ENCODE results near the gene C1orf87. TPM values are rescaled to one million over a fixed set of nuclear protein-coding genes. Genes with fewer than 3 reads are reported as not detected.

Gene C1orf87
- total RNA-seq, 4 donors from 2014 or later = not detected

GRCh38 chr1:60044881-60045280 is 28.7 kb downstream of the C1orf87 start:
- intact Hi-C loops (cut with DNase I; ENCODE audit: low total_unique reads) = no loop called here
- no peak overlapping the region for H3K4me3 ChIP-seq

GRCh38 chr1:60041783-60042182 is 31.8 kb downstream of the C1orf87 start:
- intact Hi-C loops (cut with DNase I; ENCODE audit: low total_unique reads) = no loop called here
- no peaks in the 10 kb centered on the region for H3K27me3 ChIP-seq
- no peak for DNase-seq
- in situ Hi-C loops (cut with MboI; ENCODE audit: low sequenced_read_pairs in 4 of 4) = no loop called here
- TF ChIP-seq, protein P1, sequence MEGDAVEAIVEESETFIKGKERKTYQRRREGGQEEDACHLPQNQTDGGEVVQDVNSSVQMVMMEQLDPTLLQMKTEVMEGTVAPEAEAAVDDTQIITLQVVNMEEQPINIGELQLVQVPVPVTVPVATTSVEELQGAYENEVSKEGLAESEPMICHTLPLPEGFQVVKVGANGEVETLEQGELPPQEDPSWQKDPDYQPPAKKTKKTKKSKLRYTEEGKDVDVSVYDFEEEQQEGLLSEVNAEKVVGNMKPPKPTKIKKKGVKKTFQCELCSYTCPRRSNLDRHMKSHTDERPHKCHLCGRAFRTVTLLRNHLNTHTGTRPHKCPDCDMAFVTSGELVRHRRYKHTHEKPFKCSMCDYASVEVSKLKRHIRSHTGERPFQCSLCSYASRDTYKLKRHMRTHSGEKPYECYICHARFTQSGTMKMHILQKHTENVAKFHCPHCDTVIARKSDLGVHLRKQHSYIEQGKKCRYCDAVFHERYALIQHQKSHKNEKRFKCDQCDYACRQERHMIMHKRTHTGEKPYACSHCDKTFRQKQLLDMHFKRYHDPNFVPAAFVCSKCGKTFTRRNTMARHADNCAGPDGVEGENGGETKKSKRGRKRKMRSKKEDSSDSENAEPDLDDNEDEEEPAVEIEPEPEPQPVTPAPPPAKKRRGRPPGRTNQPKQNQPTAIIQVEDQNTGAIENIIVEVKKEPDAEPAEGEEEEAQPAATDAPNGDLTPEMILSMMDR (IDR thresholded peaks at IDR 0.05 in 4 of 5, conservative IDR thresholded peaks at IDR 0.05 in 1 of 5) = no peak
- TF ChIP-seq POLR2A (IDR thresholded peaks at IDR 0.05) = no peak
- no peak overlapping the region for H3K27ac ChIP-seq
- no peaks in the 10 kb centered on the region for H3K9me3 ChIP-seq
- no peak for ATAC-seq
- no peaks in the 10 kb centered on the region for H3K4me1 ChIP-seq
- H3K4me3 ChIP-seq = no peak overlapping the region
- no peaks in the 10 kb centered on the region for H3K36me3 ChIP-seq

More at GRCh38 chr1:60044881-60045280, 28.7 kb downstream of the C1orf87 start:
- Histone ChIP-seq H3K27ac (no peak overlapping the region), H3K27me3 (no peaks in the 10 kb centered on the region), H3K36me3 (no peaks in the 10 kb centered on the region), H3K4me1 (no peaks in the 10 kb centered on the region), H3K9me3 (no peaks in the 10 kb centered on the region)
- in situ Hi-C loops (cut with MboI; ENCODE audit: low sequenced_read_pairs in 4 of 4) = no loop called here
- ATAC-seq (no peak), DNase-seq (no peak)
- TF ChIP-seq, protein P1 (IDR thresholded peaks at IDR 0.05 in 4 of 5, conservative IDR thresholded peaks at IDR 0.05 in 1 of 5) = no peak
- no peak for TF ChIP-seq POLR2A (IDR thresholded peaks at IDR 0.05)

DNA sequence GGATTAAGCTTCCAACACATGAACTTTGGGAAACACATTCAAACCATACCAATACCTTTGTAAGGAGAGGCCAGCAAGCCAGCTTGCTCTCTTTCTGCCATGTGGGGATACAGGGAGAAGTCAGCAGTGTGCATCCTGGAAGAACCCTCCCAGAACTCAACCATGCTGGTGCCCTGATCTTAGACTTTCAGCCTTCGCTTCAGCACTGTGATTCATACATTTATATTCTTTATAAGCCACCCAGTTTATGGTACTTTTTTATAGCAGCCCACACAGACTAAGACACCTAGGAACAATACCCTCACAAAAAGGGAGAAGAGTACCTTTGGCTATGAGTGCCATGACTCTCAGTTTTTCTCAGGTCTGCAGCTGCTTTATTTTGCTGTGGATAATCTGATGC is 35.9 kb downstream of the C1orf87 start:
- no peak for ATAC-seq
- TF ChIP-seq POLR2A (IDR thresholded peaks at IDR 0.05) = no peak
- TF ChIP-seq, protein P1 (IDR thresholded peaks at IDR 0.05 in 4 of 5, conservative IDR thresholded peaks at IDR 0.05 in 1 of 5) = no peak
- Histone ChIP-seq H3K27me3 (no peaks in the 10 kb centered on the region), H3K4me3 (no peak overlapping the region), H3K36me3 (no peaks in the 10 kb centered on the region), H3K4me1 (no peaks in the 10 kb centered on the region), H3K27ac (no peak overlapping the region), H3K9me3 (no peaks in the 10 kb centered on the region)
- no peak for DNase-seq
- intact Hi-C loops (cut with DNase I; ENCODE audit: low total_unique reads) (no loop called here), in situ Hi-C loops (cut with MboI; ENCODE audit: low sequenced_read_pairs in 4 of 4) (no loop called here)

- ATAC-seq (no peak), DNase-seq (no peak)
- Histone ChIP-seq H3K27ac (no peak overlapping the region), H3K9me3 (no peaks in the 10 kb centered on the region), H3K36me3 (no peaks in the 10 kb centered on the region), H3K4me1 (no peaks in the 10 kb centered on the region), H3K27me3 (no peaks in the 10 kb centered on the region), H3K4me3 (no peak overlapping the region)
- intact Hi-C loops (cut with DNase I; ENCODE audit: low total_unique reads) = no loop called here
- no peak for TF ChIP-seq POLR2A (IDR thresholded peaks at IDR 0.05)
- TF ChIP-seq, protein P1 (IDR thresholded peaks at IDR 0.05 in 4 of 5, conservative IDR thresholded peaks at IDR 0.05 in 1 of 5) = no peak
- in situ Hi-C loops (cut with MboI; ENCODE audit: low sequenced_read_pairs in 4 of 4) = no loop called here
These were observed 36.6 kb downstream of the C1orf87 start for GRCh38 chr1:60036856-60037460.

DNA sequence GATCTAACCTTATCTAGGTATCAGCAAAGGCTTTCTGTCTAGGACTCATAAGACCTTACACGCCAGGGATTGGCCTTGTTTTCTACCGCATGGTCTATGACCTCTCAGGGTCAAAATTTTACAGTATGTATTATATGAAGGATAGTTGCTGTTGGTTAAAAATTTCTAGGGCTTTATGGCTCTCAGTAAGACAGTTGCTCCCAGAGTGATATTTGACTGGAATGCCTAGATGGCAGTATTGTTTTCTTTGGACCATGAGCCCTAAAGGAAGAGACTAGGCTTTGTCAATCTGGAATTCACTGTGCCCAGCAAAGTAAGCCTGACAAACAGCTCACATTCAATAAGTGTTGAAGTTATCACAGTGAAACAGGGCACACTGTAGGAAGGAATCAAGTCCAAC is 37.6 kb downstream of the C1orf87 start:
- no peak for DNase-seq
- ATAC-seq = no peak
- Histone ChIP-seq H3K27ac (no peak overlapping the region), H3K36me3 (no peaks in the 10 kb centered on the region), H3K4me3 (no peak overlapping the region), H3K4me1 (no peaks in the 10 kb centered on the region), H3K9me3 (no peaks in the 10 kb centered on the region), H3K27me3 (no peaks in the 10 kb centered on the region)
- in situ Hi-C loops (cut with MboI; ENCODE audit: low sequenced_read_pairs in 4 of 4) = no loop called here
- intact Hi-C loops (cut with DNase I; ENCODE audit: low total_unique reads) = no loop called here
- no peak for TF ChIP-seq POLR2A (IDR thresholded peaks at IDR 0.05)
- TF ChIP-seq, protein P1 (IDR thresholded peaks at IDR 0.05 in 4 of 5, conservative IDR thresholded peaks at IDR 0.05 in 1 of 5) = no peak
